Trophoblast cell (in vitro differentiated cells and primary cell): ENCODE data around the gene SLC48A1.

ENCODE experiments used
- DNase-seq, 2 donors: peaks; one replicate each; pipeline ENCODE4 v3.0.0-alpha.2; 2016
- H2AFZ ChIP-seq: 2 replicates; pipeline ENCODE4 v1.6.1; 2013; ENCODE audit warnings: low read length, moderate library complexity, mild to moderate bottlenecking; ENCODE audit not compliant: insufficient read depth, poor library complexity
- H2AK5ac ChIP-seq: 2 replicates; pipeline ENCODE4 v1.6.1; 2013; ENCODE audit warnings: mild to moderate bottlenecking, low read length
- H2BK120ac ChIP-seq: 2 replicates; pipeline ENCODE4 v1.6.1; 2013; ENCODE audit warnings: low read length, mild to moderate bottlenecking, moderate library complexity; ENCODE audit not compliant: insufficient read depth, poor library complexity
- H2BK12ac ChIP-seq: 2 replicates; pipeline ENCODE4 v1.6.1; 2013; ENCODE audit warnings: mild to moderate bottlenecking, low read length, moderate library complexity
- H2BK5ac ChIP-seq: 2 replicates; pipeline ENCODE4 v1.6.1; 2013; ENCODE audit warnings: low read length, low read depth, moderate library complexity, mild to moderate bottlenecking; ENCODE audit not compliant: poor library complexity
- H3K14ac ChIP-seq: 2 replicates; pipeline ENCODE4 v1.6.1; 2013; ENCODE audit warnings: mild to moderate bottlenecking, low read length
- H3K18ac ChIP-seq: 2 replicates; pipeline ENCODE4 v1.6.1; 2013; ENCODE audit warnings: mild to moderate bottlenecking, low read length
- H3K23ac ChIP-seq: 2 replicates; pipeline ENCODE4 v1.6.1; 2013; ENCODE audit warnings: low read length
- H3K27ac ChIP-seq: 2 replicates; pipeline ENCODE4 v1.5.1; 2013; ENCODE audit warnings: low read depth, mild to moderate bottlenecking, inconsistent platforms, low read length, moderate library complexity
- H3K27me3 ChIP-seq: 2 replicates; pipeline ENCODE4 v1.6.1; 2013; ENCODE audit warnings: inconsistent platforms, mild to moderate bottlenecking, low read length, moderate library complexity; ENCODE audit not compliant: insufficient read depth
- H3K36me3 ChIP-seq, 2 experiments: 1 replicate in 1 of 2; 2 replicates in 1 of 2; pipeline ENCODE4 v1.6.1; 2013; ENCODE audit warnings: low read length in 2 of 2, mild to moderate bottlenecking in 2 of 2, moderate library complexity in 1 of 2; ENCODE audit not compliant: insufficient read depth in 2 of 2, control insufficient read depth in 1 of 2
- H3K4ac ChIP-seq: 2 replicates; pipeline ENCODE4 v1.6.1; 2013; ENCODE audit warnings: low read depth, mild to moderate bottlenecking, low read length, moderate library complexity
- H3K4me1 ChIP-seq, 2 experiments: 1 replicate in 1 of 2; 2 replicates in 1 of 2; pipeline ENCODE4 v1.6.1; 2013; ENCODE audit warnings: low read length in 2 of 2, mild to moderate bottlenecking in 2 of 2, moderate library complexity in 1 of 2; ENCODE audit not compliant: insufficient read depth in 2 of 2, control insufficient read depth in 1 of 2
- H3K4me2 ChIP-seq: 2 replicates; pipeline ENCODE4 v1.6.1; 2013; ENCODE audit warnings: inconsistent platforms, mild to moderate bottlenecking, low read length, moderate library complexity
- H3K4me3 ChIP-seq: 2 replicates; pipeline ENCODE4 v1.5.1; 2013; ENCODE audit warnings: mild to moderate bottlenecking, low read depth, low read length, inconsistent platforms
- H3K79me1 ChIP-seq: one replicate; pipeline ENCODE4 v1.6.1; 2013; ENCODE audit warnings: low read length
- H3K79me2 ChIP-seq: 2 replicates; pipeline ENCODE4 v1.6.1; 2013; ENCODE audit warnings: low read length, mild to moderate bottlenecking; ENCODE audit not compliant: control insufficient read depth, insufficient read depth, poor library complexity
- H3K9ac ChIP-seq: 2 replicates; pipeline ENCODE4 v1.6.1; 2013; ENCODE audit warnings: mild to moderate bottlenecking, low read length
- H3K9me3 ChIP-seq: 2 replicates; pipeline ENCODE4 v1.6.1; 2013; ENCODE audit warnings: low read depth, mild to moderate bottlenecking, control low read depth, inconsistent platforms, low read length; ENCODE audit not compliant: insufficient read depth
- H4K12ac ChIP-seq: 2 replicates; pipeline ENCODE4 v1.6.1; 2013; ENCODE audit warnings: low read depth, mild to moderate bottlenecking, low read length, moderate library complexity
- H4K8ac ChIP-seq: 2 replicates; pipeline ENCODE4 v1.6.1; 2013; ENCODE audit warnings: low read depth, mild to moderate bottlenecking, low read length, moderate library complexity
- H4K91ac ChIP-seq: one replicate; pipeline ENCODE4 v1.6.1; 2013; ENCODE audit warnings: low read depth, mild to moderate bottlenecking, low read length, moderate library complexity
- WGBS: extraction: QIAGEN DNeasy Blood & Tissue Kit; methylation state at CpG from one replicate; pipeline ENCODE4 v1.1.7; 2013; ENCODE audit warnings: missing lambda C conversion rate; ENCODE audit not compliant: insufficient read length, insufficient coverage; ENCODE audit errors: extremely low coverage; 5-methylcytosine and 5-hydroxymethylcytosine counted together

Gene SLC48A1

GRCh38 chr12:47741340-47741703 is 31.7 kb upstream of the SLC48A1 start:
- Histone ChIP-seq H2AK5ac (no peak overlapping the region), H2AFZ (no peak overlapping the region), H3K79me2 (no peaks in the 10 kb centered on the region), H3K14ac (no peak overlapping the region), H3K18ac (no peak overlapping the region), H3K36me3 (no peaks in the 10 kb centered on the region), H3K4ac (no peak overlapping the region), H4K91ac (no peak overlapping the region), H3K23ac (no peak overlapping the region), H3K4me1 (no peaks in the 10 kb centered on the region), H3K27ac (no peak overlapping the region), H3K9me3 (peaks cover 4% of the 10 kb centered on the region), H4K12ac (no peak overlapping the region), H3K27me3 (no peaks in the 10 kb centered on the region), H2BK120ac (no peak overlapping the region), H2BK12ac (no peak overlapping the region), H3K4me2 (no peak overlapping the region), H2BK5ac (no peak overlapping the region), H3K9ac (no peak overlapping the region), H3K79me1 (no peaks in the 10 kb centered on the region), H3K4me3 (no peak overlapping the region), H4K8ac (no peak overlapping the region)
- DNase-seq: no peak
- WGBS: no CpG with 5 or more reads among the region's 4 CpGs

GRCh38 chr12:47742253-47742825 is 30.7 kb upstream of the SLC48A1 start:
- no peak overlapping the region for H4K91ac ChIP-seq
- no peak overlapping the region for H2BK120ac ChIP-seq
- no peak overlapping the region for H4K8ac ChIP-seq
- no peak overlapping the region for H3K18ac ChIP-seq
- no peak overlapping the region for H2BK12ac ChIP-seq
- H2AK5ac ChIP-seq: no peak overlapping the region
- H3K27me3 ChIP-seq: no peaks in the 10 kb centered on the region
- no peaks in the 10 kb centered on the region for H3K79me1 ChIP-seq
- H4K12ac ChIP-seq: no peak overlapping the region
- no peak overlapping the region for H3K9ac ChIP-seq
- H3K4me2 ChIP-seq: no peak overlapping the region
- H3K4ac ChIP-seq: no peak overlapping the region
- H2BK5ac ChIP-seq: no peak overlapping the region
- H3K79me2 ChIP-seq: no peaks in the 10 kb centered on the region
- no peaks in the 10 kb centered on the region for H3K36me3 ChIP-seq
- DNase-seq: peak; percentile 23 to 75
- no peak overlapping the region for H3K4me3 ChIP-seq
- H3K14ac ChIP-seq: no peak overlapping the region
- H3K27ac ChIP-seq: no peak overlapping the region
- no CpG with 5 or more reads among the region's 7 CpGs for WGBS
- no peaks in the 10 kb centered on the region for H3K4me1 ChIP-seq
- H3K23ac ChIP-seq: no peak overlapping the region
- H3K9me3 ChIP-seq: peaks cover 4% of the 10 kb centered on the region
- no peak overlapping the region for H2AFZ ChIP-seq

GRCh38 chr12:47743311-47743860 is 29.7 kb upstream of the SLC48A1 start:
- Histone ChIP-seq H2BK12ac (no peak overlapping the region), H3K4me1 (no peaks in the 10 kb centered on the region), H4K8ac (no peak overlapping the region), H3K4me3 (no peak overlapping the region), H3K4ac (no peak overlapping the region), H3K9ac (no peak overlapping the region), H2BK5ac (no peak overlapping the region), H3K14ac (no peak overlapping the region), H2AK5ac (no peak overlapping the region), H2BK120ac (no peak overlapping the region), H3K79me2 (no peaks in the 10 kb centered on the region), H4K12ac (no peak overlapping the region), H3K23ac (no peak overlapping the region), H2AFZ (no peak overlapping the region), H3K9me3 (peaks cover 4% of the 10 kb centered on the region), H3K36me3 (no peaks in the 10 kb centered on the region), H3K79me1 (no peaks in the 10 kb centered on the region), H3K27me3 (no peaks in the 10 kb centered on the region), H4K91ac (no peak overlapping the region), H3K27ac (no peak overlapping the region), H3K18ac (no peak overlapping the region), H3K4me2 (no peak overlapping the region)
- no CpG with 5 or more reads among the region's 9 CpGs for WGBS
- no peak for DNase-seq

- Histone ChIP-seq H2BK5ac (no peak overlapping the region), H3K14ac (no peak overlapping the region), H3K4ac (no peak overlapping the region), H3K79me1 (no peaks in the 10 kb centered on the region), H4K8ac (no peak overlapping the region), H2BK12ac (no peak overlapping the region), H3K9ac (no peak overlapping the region), H3K18ac (no peak overlapping the region), H2AK5ac (no peak overlapping the region), H3K9me3 (peaks cover 4% of the 10 kb centered on the region), H4K91ac (no peak overlapping the region), H3K27me3 (no peaks in the 10 kb centered on the region), H2BK120ac (no peak overlapping the region), H3K23ac (no peak overlapping the region), H2AFZ (no peak overlapping the region), H3K79me2 (no peaks in the 10 kb centered on the region), H3K36me3 (no peaks in the 10 kb centered on the region), H3K4me2 (no peak overlapping the region), H3K4me3 (no peak overlapping the region), H3K4me1 (no peaks in the 10 kb centered on the region), H4K12ac (no peak overlapping the region), H3K27ac (no peak overlapping the region)
- peak; percentile 75 to 84 for DNase-seq
- WGBS: no CpG with 5 or more reads among the region's 10 CpGs
Observed at GRCh38 chr12:47744005-47744651, 28.9 kb upstream of the SLC48A1 start.
